Ascending aorta (tissue), 2 donors: ENCODE measurements around the gene CAMK1D. TPM values are rescaled to one million over a fixed set of nuclear protein-coding genes. Genes with fewer than 3 reads are reported as not detected.

ENCODE experiments used
- DNase-seq, 2 donors: peaks; one replicate each; pipeline ENCODE4 v3.0.0-alpha.2; 2019; ENCODE audit warnings: low spot score in 2 of 2
- H3K27ac ChIP-seq, 2 donors: fragments of 200-600 bp; sonication (generic); one replicate each; pipeline ENCODE4 v1.5.1; 2016 to 2017; ENCODE audit warnings: mild to moderate bottlenecking in 1 of 2
- H3K27me3 ChIP-seq: fragments of 200-600 bp; sonication (generic); one replicate; pipeline ENCODE4 v1.5.1; 2017
- H3K36me3 ChIP-seq, 2 donors: fragments of 200-600 bp; sonication (generic); one replicate each; pipeline ENCODE4 v1.5.1; 2016
- H3K4me1 ChIP-seq, 2 donors: fragments of 200-600 bp; sonication (generic); one replicate each; pipeline ENCODE4 v1.5.1; 2016 to 2017; ENCODE audit warnings: mild to moderate bottlenecking in 1 of 2
- H3K4me3 ChIP-seq, 2 donors: fragments of 200-600 bp; sonication (generic); one replicate each; pipeline ENCODE4 v1.5.1; 2016 to 2017; ENCODE audit warnings: mild to moderate bottlenecking in 1 of 2
- H3K9me3 ChIP-seq, 2 donors: fragments of 200-600 bp; sonication (generic); one replicate each; pipeline ENCODE4 v1.5.1; 2016
- intact Hi-C: fragments of 100-400 bp; cut with DNase I; formaldehyde crosslinking; loops from one replicate; pipeline ENCODE4 v1.15.1; 2023
- total RNA-seq: library from RNA; depleted of rRNA; stranded (reverse); fragments of >200 nt; gene quantifications from one replicate; pipeline ENCODE4 v1.1.0, GENCODE V29; 2016
- TF ChIP-seq, protein P1 (sequence below), 3 experiments: fragments of 200-600 bp in 2 of 3; fragments of 450-650 bp in 1 of 3; sonication (generic) in 2 of 3; IDR thresholded peaks; one replicate each; pipeline ENCODE4 v1.5.1; 2016 to 2019; ENCODE audit warnings: antibody characterized with exemption in 3 of 3, mild to moderate bottlenecking in 1 of 3, moderate library complexity in 1 of 3

The CAMK1D gene
- total RNA-seq, 1 donor from 2014 or later: 4.2 TPM

- DNase-seq: no peak
- intact Hi-C loops: no loop called here
- H3K4me1 ChIP-seq: peaks cover 3 to 15% of the 10 kb centered on the region in 2 donors
- no peaks in the 10 kb centered on the region for H3K36me3 ChIP-seq
- no peaks in the 10 kb centered on the region for H3K9me3 ChIP-seq
- peak overlapping the region; percentile 80 to 83 for H3K27ac ChIP-seq
- TF ChIP-seq, protein P1, sequence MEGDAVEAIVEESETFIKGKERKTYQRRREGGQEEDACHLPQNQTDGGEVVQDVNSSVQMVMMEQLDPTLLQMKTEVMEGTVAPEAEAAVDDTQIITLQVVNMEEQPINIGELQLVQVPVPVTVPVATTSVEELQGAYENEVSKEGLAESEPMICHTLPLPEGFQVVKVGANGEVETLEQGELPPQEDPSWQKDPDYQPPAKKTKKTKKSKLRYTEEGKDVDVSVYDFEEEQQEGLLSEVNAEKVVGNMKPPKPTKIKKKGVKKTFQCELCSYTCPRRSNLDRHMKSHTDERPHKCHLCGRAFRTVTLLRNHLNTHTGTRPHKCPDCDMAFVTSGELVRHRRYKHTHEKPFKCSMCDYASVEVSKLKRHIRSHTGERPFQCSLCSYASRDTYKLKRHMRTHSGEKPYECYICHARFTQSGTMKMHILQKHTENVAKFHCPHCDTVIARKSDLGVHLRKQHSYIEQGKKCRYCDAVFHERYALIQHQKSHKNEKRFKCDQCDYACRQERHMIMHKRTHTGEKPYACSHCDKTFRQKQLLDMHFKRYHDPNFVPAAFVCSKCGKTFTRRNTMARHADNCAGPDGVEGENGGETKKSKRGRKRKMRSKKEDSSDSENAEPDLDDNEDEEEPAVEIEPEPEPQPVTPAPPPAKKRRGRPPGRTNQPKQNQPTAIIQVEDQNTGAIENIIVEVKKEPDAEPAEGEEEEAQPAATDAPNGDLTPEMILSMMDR (IDR thresholded peaks at IDR 0.05): no peak
- H3K27me3 ChIP-seq: no peaks in the 10 kb centered on the region
- no peak overlapping the region for H3K4me3 ChIP-seq
Measured at GRCh38 chr10:12700557-12700874, 351.2 kb downstream of the CAMK1D start.

DNA sequence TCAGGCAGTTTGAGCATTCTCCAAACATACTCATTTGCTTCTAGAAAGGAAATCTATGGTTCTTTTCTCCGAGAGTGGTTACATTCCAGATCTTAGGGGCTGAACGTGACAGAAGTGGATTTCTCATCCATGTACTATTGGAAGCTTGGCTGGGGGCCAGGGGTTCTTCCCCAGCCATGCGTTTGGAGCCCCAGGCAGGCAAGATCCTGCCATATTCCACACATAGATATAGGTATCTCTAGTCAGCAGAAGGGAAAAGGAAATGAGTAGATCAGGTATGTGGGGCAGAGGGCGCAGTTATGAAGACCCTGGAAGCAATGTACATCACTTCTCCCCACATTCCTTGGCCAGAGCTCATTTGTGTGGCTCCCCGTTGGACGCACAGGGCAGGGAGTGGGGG is 352.3 kb downstream of the CAMK1D start:
- Histone ChIP-seq H3K36me3 (no peaks in the 10 kb centered on the region), H3K4me1 (peaks cover 6 to 21% of the 10 kb centered on the region in 2 donors), H3K9me3 (no peaks in the 10 kb centered on the region), H3K27me3 (no peaks in the 10 kb centered on the region), H3K4me3 (no peak overlapping the region), H3K27ac (no peak overlapping the region)
- intact Hi-C loops: no loop called here
- DNase-seq: no peak
- TF ChIP-seq, protein P1 (IDR thresholded peaks at IDR 0.05): no peak

DNA sequence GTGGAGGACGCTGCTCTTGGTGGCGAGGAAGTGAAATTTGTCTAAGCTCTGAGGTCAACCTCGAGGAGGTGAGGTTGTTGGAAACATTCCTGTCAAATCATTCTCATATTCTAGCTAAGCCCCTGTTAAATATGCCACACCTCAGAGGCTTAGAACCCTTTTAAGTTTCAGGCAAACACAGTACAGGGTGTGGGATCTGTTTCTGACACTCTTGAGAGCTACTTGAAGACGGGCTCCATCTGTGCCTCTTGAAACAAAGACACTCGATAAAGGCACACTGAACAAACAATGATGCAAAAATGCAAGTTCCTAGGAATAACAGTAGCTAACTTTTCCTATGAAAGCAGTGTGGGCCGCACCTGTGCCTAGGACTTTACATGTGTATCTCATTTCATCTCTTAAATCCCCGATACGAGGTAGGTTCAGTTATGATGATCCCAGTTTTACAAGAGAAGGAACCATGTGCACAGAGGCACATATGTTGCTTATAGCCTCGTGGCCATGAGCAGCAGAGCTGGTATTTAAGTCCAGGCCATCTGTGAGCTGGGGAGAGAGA is 352.9 kb downstream of the CAMK1D start:
- H3K27me3 ChIP-seq: no peaks in the 10 kb centered on the region
- no peaks in the 10 kb centered on the region for H3K9me3 ChIP-seq
- no peaks in the 10 kb centered on the region for H3K36me3 ChIP-seq
- H3K4me1 ChIP-seq: peaks cover 7 to 25% of the 10 kb centered on the region in 2 donors
- TF ChIP-seq, protein P1 (IDR thresholded peaks at IDR 0.05): no peak
- no peak for DNase-seq
- intact Hi-C loops: no loop called here
- no peak overlapping the region for H3K27ac ChIP-seq
- H3K4me3 ChIP-seq: no peak overlapping the region

- intact Hi-C loops: no loop called here
- Histone ChIP-seq H3K27me3 (no peaks in the 10 kb centered on the region), H3K9me3 (no peaks in the 10 kb centered on the region), H3K36me3 (no peaks in the 10 kb centered on the region), H3K4me3 (no peak overlapping the region), H3K27ac (peak overlapping the region; percentile 13 to 60), H3K4me1 (peaks cover 11 to 31% of the 10 kb centered on the region in 2 donors)
- DNase-seq: no peak
- TF ChIP-seq, protein P1 (IDR thresholded peaks at IDR 0.05): no peak
Measured at GRCh38 chr10:12703126-12703525, 353.8 kb downstream of the CAMK1D start.

- Histone ChIP-seq H3K4me1 (peaks cover 14 to 38% of the 10 kb centered on the region in 2 donors), H3K36me3 (no peaks in the 10 kb centered on the region), H3K27me3 (no peaks in the 10 kb centered on the region), H3K27ac (peak overlapping the region; percentile 13 to 60), H3K9me3 (no peaks in the 10 kb centered on the region), H3K4me3 (no peak overlapping the region)
- intact Hi-C loops: no loop called here
- no peak for DNase-seq
- TF ChIP-seq, protein P1 (IDR thresholded peaks at IDR 0.05): no peak
Measured at GRCh38 chr10:12703813-12704212, 354.5 kb downstream of the CAMK1D start.

- Histone ChIP-seq H3K27ac (peak overlapping the region in 1 of 2 donors; percentile 60), H3K4me1 (peaks cover 18 to 41% of the 10 kb centered on the region in 2 donors)
Measured at GRCh38 chr10:12704488-12704887, 355.1 kb downstream of the CAMK1D start.

More at GRCh38 chr10:12704488-12704887, 355.1 kb downstream of the CAMK1D start:
- DNase-seq: no peak
- intact Hi-C loops: no loop called here
- no peak overlapping the region for H3K4me3 ChIP-seq
- H3K9me3 ChIP-seq: no peaks in the 10 kb centered on the region
- no peaks in the 10 kb centered on the region for H3K36me3 ChIP-seq
- TF ChIP-seq, protein P1 (IDR thresholded peaks at IDR 0.05): no peak
- no peaks in the 10 kb centered on the region for H3K27me3 ChIP-seq
